Liver (tissue), 9 donors: Measurements from ENCODE around the gene NUBP1. TPM values are rescaled to one million over a fixed set of nuclear protein-coding genes. Genes with fewer than 3 reads are reported as not detected.

Experiments used
- DNase-seq: peaks from one replicate; pipeline ENCODE4 v3.0.0-alpha.2; 2017; ENCODE audit warnings: low spot score
- H3K27ac ChIP-seq, 2 donors: one replicate each; pipeline ENCODE4 v1.7.0; 2013; ENCODE audit warnings: inconsistent platforms in 2 of 2, low read length in 2 of 2, control low read depth in 1 of 2, low read depth in 1 of 2, mild to moderate bottlenecking in 1 of 2
- H3K27me3 ChIP-seq, 4 donors: one replicate each; pipeline versions ENCODE4 v1.6.1 to v1.7.0; 2013; ENCODE audit warnings: low read length in 3 of 4, inconsistent platforms in 1 of 4, mild to moderate bottlenecking in 1 of 4, moderate library complexity in 1 of 4; ENCODE audit not compliant: control insufficient read depth in 4 of 4, insufficient read depth in 4 of 4
- H3K36me3 ChIP-seq, 4 donors: one replicate each; pipeline versions ENCODE4 v1.6.1 to v1.7.0; 2013; ENCODE audit warnings: low read length in 3 of 4, mild to moderate bottlenecking in 3 of 4, low read depth in 1 of 4, moderate library complexity in 1 of 4; ENCODE audit not compliant: control insufficient read depth in 4 of 4, insufficient read depth in 3 of 4
- H3K4me1 ChIP-seq, 4 donors: one replicate each; pipeline versions ENCODE4 v1.6.1 to v1.7.0; 2013; ENCODE audit warnings: low read length in 3 of 4, mild to moderate bottlenecking in 3 of 4, moderate library complexity in 1 of 4; ENCODE audit not compliant: control insufficient read depth in 4 of 4, insufficient read depth in 4 of 4
- H3K4me3 ChIP-seq, 3 donors: one replicate each; pipeline versions ENCODE4 v1.6.1 to v1.7.0; 2013; ENCODE audit warnings: low read length in 3 of 3, control low read depth in 1 of 3, low read depth in 1 of 3, mild to moderate bottlenecking in 1 of 3
- H3K9ac ChIP-seq, 2 donors: one replicate each; pipeline ENCODE4 v1.7.0; 2013; ENCODE audit warnings: low read length in 2 of 2, mild to moderate bottlenecking in 2 of 2, moderate library complexity in 2 of 2, control low read depth in 1 of 2, low read depth in 1 of 2
- H3K9me3 ChIP-seq, 4 donors: one replicate each; pipeline versions ENCODE4 v1.6.1 to v1.7.0; 2013; ENCODE audit warnings: low read length in 3 of 4; ENCODE audit not compliant: control insufficient read depth in 4 of 4
- ATF3 ChIP-seq: IDR thresholded peaks from 2 replicates; pipeline ENCODE4 v1.6.1; 2016; ENCODE audit warnings: antibody characterized with exemption
- CTCF ChIP-seq: fragments of 150-350 bp; IDR thresholded peaks from 2 replicates; pipeline ENCODE4 v1.5.1; 2017; ENCODE audit warnings: improper control_type of control experiment, low read depth, low read length; ENCODE audit not compliant: missing input control
- EGR1 ChIP-seq, 2 donors: IDR thresholded peaks; 2 replicates each; pipeline ENCODE4 v1.6.1; 2016 to 2018; ENCODE audit warnings: antibody characterized with exemption in 2 of 2, low read depth in 2 of 2
- FOXA1 ChIP-seq: IDR thresholded peaks from 2 replicates; pipeline ENCODE4 v1.6.1; 2016; ENCODE audit warnings: antibody characterized with exemption
- FOXA2 ChIP-seq: IDR thresholded peaks from 2 replicates; pipeline ENCODE4 v1.6.1; 2016; ENCODE audit warnings: antibody characterized with exemption
- GABPA ChIP-seq, 2 donors: IDR thresholded peaks in 1 of 2; conservative IDR thresholded peaks in 1 of 2; 2 replicates each; pipeline ENCODE4 v1.6.1; 2016; ENCODE audit warnings: antibody characterized with exemption in 2 of 2, mild to moderate bottlenecking in 1 of 2, moderate library complexity in 1 of 2
- HNF4A ChIP-seq, 2 donors: conservative IDR thresholded peaks; 2 replicates each; pipeline ENCODE4 v1.6.1; 2016; ENCODE audit warnings: antibody characterized with exemption in 2 of 2, mild to moderate bottlenecking in 2 of 2
- HNF4G ChIP-seq: IDR thresholded peaks from 2 replicates; pipeline ENCODE4 v1.6.1; 2016; ENCODE audit warnings: antibody characterized with exemption
- JUND ChIP-seq, 2 donors: IDR thresholded peaks; 2 replicates each; pipeline ENCODE4 v1.6.1; 2016; ENCODE audit warnings: antibody characterized with exemption in 2 of 2
- RXRA ChIP-seq, 2 donors: IDR thresholded peaks; 2 replicates each; pipeline ENCODE4 v1.6.1; 2017 to 2018; ENCODE audit warnings: antibody characterized with exemption in 2 of 2, mild to moderate bottlenecking in 1 of 2
- TAF1 ChIP-seq: conservative IDR thresholded peaks from 2 replicates; pipeline ENCODE4 v1.6.1; 2016; ENCODE audit warnings: antibody characterized with exemption, mild to moderate bottlenecking
- YY1 ChIP-seq: IDR thresholded peaks from 2 replicates; pipeline ENCODE4 v1.6.1; 2016; ENCODE audit warnings: antibody characterized with exemption, mild to moderate bottlenecking
- WGBS: extraction: QIAGEN DNeasy Blood & Tissue Kit; methylation state at CpG from one replicate; pipeline ENCODE4 v1.1.7; 2013; 5-methylcytosine and 5-hydroxymethylcytosine counted together
- polyA plus RNA-seq, 2 donors: library from polyadenylated mRNA; stranded (reverse) in 1 of 2; unstranded in 1 of 2; fragments of 200-250 nt in 1 of 2; fragments of >200 nt in 1 of 2; fragmentation: Nextera tagmentation in 1 of 2; extraction: Ambion mirVana in 1 of 2; gene quantifications; one replicate each; pipeline versions ENCODE4 v1.2.1 to v1.2.3, GENCODE V29; 2013 to 2015
- total RNA-seq, 2 donors: library from RNA; depleted of rRNA; stranded (reverse); fragments of >200 nt; gene quantifications; one replicate each; pipeline ENCODE4 v1.2.3, GENCODE V29; 2014
- TF ChIP-seq, protein P1 (sequence below): IDR thresholded peaks from 2 replicates; pipeline ENCODE4 v1.6.1; 2016; ENCODE audit warnings: antibody characterized with exemption, mild to moderate bottlenecking
- TF ChIP-seq, protein P2 (sequence below): IDR thresholded peaks from 2 replicates; pipeline ENCODE4 v1.6.1; 2016; ENCODE audit warnings: antibody characterized with exemption
- TF ChIP-seq, protein P3 (sequence below): IDR thresholded peaks from 2 replicates; pipeline ENCODE4 v1.6.1; 2016; ENCODE audit warnings: antibody characterized with exemption
- donor health status: healthy.
- donor health status: healthy.
- donor health status: healthy.
- donor health status: healthy.
- donor health status: healthy.

The NUBP1 gene
- total and polyA plus RNA-seq, 4 donors: 16.6 to 22.5 (median 20.3) TPM

GRCh38 chr16:10743227-10743609, 424 bp upstream of the NUBP1 start:
- Histone ChIP-seq H3K9ac (peak overlapping the region in 1 of 2 donors; percentile 3), H3K9me3 (no peaks in the 10 kb centered on the region), H3K27ac (peak overlapping the region; percentile 96 to 99), H3K4me3 (peak overlapping the region in 1 of 3 donors; percentile 62), H3K27me3 (no peaks in the 10 kb centered on the region), H3K4me1 (peaks cover 5 to 17% (median 13%) of the 10 kb centered on the region in 4 donors), H3K36me3 (peaks cover 5 to 8% (median 7%) of the 10 kb centered on the region in 4 donors)
- TF ChIP-seq JUND (IDR thresholded peaks at IDR 0.05) (no peak), YY1 (no peak), FOXA1 (no peak)
- TF ChIP-seq, protein P1, sequence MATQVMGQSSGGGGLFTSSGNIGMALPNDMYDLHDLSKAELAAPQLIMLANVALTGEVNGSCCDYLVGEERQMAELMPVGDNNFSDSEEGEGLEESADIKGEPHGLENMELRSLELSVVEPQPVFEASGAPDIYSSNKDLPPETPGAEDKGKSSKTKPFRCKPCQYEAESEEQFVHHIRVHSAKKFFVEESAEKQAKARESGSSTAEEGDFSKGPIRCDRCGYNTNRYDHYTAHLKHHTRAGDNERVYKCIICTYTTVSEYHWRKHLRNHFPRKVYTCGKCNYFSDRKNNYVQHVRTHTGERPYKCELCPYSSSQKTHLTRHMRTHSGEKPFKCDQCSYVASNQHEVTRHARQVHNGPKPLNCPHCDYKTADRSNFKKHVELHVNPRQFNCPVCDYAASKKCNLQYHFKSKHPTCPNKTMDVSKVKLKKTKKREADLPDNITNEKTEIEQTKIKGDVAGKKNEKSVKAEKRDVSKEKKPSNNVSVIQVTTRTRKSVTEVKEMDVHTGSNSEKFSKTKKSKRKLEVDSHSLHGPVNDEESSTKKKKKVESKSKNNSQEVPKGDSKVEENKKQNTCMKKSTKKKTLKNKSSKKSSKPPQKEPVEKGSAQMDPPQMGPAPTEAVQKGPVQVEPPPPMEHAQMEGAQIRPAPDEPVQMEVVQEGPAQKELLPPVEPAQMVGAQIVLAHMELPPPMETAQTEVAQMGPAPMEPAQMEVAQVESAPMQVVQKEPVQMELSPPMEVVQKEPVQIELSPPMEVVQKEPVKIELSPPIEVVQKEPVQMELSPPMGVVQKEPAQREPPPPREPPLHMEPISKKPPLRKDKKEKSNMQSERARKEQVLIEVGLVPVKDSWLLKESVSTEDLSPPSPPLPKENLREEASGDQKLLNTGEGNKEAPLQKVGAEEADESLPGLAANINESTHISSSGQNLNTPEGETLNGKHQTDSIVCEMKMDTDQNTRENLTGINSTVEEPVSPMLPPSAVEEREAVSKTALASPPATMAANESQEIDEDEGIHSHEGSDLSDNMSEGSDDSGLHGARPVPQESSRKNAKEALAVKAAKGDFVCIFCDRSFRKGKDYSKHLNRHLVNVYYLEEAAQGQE: no peak
- WGBS: 37% methylated on average over 5 of the region's 5 CpGs
- DNase-seq: no peak

- TF ChIP-seq, protein P1: no peak
- no peak for TF ChIP-seq ATF3
- no peak for TF ChIP-seq TAF1
- no peak for TF ChIP-seq RXRA (IDR thresholded peaks at IDR 0.05)
- no peak for TF ChIP-seq JUND (IDR thresholded peaks at IDR 0.05)
- TF ChIP-seq GABPA (IDR thresholded peaks at IDR 0.05 in 1 of 2, conservative IDR thresholded peaks at IDR 0.05 in 1 of 2): no peak
- no peak for TF ChIP-seq EGR1 (IDR thresholded peaks at IDR 0.05; ENCODE audit: low read depth in 2 of 2)
- TF ChIP-seq, protein P2, sequence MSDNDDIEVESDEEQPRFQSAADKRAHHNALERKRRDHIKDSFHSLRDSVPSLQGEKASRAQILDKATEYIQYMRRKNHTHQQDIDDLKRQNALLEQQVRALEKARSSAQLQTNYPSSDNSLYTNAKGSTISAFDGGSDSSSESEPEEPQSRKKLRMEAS: no peak
- TF ChIP-seq FOXA2: no peak
- TF ChIP-seq CTCF: no peak
- TF ChIP-seq FOXA1: no peak
- TF ChIP-seq HNF4G: no peak
- TF ChIP-seq HNF4A (conservative IDR thresholded peaks at IDR 0.05): no peak
- TF ChIP-seq, protein P3, sequence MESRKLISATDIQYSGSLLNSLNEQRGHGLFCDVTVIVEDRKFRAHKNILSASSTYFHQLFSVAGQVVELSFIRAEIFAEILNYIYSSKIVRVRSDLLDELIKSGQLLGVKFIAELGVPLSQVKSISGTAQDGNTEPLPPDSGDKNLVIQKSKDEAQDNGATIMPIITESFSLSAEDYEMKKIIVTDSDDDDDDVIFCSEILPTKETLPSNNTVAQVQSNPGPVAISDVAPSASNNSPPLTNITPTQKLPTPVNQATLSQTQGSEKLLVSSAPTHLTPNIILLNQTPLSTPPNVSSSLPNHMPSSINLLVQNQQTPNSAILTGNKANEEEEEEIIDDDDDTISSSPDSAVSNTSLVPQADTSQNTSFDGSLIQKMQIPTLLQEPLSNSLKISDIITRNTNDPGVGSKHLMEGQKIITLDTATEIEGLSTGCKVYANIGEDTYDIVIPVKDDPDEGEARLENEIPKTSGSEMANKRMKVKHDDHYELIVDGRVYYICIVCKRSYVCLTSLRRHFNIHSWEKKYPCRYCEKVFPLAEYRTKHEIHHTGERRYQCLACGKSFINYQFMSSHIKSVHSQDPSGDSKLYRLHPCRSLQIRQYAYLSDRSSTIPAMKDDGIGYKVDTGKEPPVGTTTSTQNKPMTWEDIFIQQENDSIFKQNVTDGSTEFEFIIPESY: no peak
- Histone ChIP-seq H3K4me1 (peaks cover 5 to 13% (median 9%) of the 10 kb centered on the region in 4 donors), H3K27me3 (no peaks in the 10 kb centered on the region), H3K4me3 (peak overlapping the region; percentile 4 to 48 (median 21)), H3K9ac (peak overlapping the region in 1 of 2 donors; percentile 0), H3K9me3 (no peaks in the 10 kb centered on the region), H3K27ac (peak overlapping the region; percentile 0 to 99), H3K36me3 (peaks cover 5 to 16% (median 12%) of the 10 kb centered on the region in 4 donors)
- WGBS: 43% methylated on average over 17 of the region's 17 CpGs
- DNase-seq: no peak
Observed at GRCh38 chr16:10744370-10745030, 858 bp downstream of the NUBP1 start.
